HPDE6-E6E7 (cell line): ENCODE results near the gene GLI3.
A peak's percentile ranks its signal among the peaks of the same experiment; 100 is the strongest.
"Not testable (repeated sequence)": the region's sequence is repeated elsewhere in the genome, so short reads cannot be mapped to it uniquely, and the experiment has no call there.

Experiments
- DNase-seq: peaks from one replicate; pipeline ENCODE4 v3.0.0; 2011; ENCODE audit warnings: missing footprints; ENCODE audit errors: extremely low spot score

Gene GLI3

DNA sequence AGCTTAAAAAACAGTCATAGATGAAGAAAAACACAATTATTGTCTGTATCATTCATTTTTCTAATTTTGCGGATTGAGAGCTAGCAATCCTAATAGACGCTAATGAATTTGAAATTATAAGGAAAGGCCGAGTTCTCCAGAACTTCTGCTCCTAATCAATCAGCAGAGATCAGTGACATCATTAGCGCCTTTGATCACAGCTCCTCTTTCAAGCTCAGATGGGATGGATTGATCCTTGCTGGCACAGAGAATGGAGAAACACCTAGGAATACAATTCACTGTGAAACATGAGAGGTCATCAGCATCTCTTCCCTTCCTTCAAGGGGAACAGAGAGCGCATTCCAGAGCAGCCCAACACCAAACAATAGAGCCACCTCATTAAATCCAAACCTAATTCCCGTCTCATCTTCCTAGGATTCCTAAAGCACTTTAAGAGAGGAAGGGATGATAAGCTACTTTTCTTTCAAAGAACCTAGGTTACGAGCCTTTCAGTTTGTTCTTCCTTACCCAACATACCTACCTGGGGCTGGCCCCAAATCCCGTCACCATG lies 24.4 kb downstream of the GLI3 start:
- DNase-seq, result no peak

GRCh38 chr7:42211938-42212337 lies 25.1 kb downstream of the GLI3 start:
- DNase-seq, result no peak

GRCh38 chr7:42210779-42211178 lies 26.2 kb downstream of the GLI3 start:
- DNase-seq, result no peak

DNA sequence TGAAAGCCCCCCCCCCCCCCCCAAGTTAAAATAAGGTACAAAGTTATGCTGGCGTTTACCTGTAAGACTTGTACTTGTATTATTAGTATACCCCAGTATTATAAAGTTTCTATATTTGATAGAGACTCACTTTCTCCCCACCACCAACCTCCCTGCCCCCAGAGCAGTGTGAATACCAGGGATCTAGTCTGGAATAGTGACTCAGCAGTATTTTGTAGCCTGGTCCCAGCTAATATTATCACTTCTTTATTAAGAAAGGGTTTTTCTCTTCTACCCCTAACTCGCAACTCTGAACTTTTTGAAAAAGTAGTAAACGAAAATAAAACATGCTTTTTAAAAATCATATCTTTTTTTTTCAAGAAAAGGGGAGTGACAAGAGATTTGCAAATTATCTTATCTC lies 26.7 kb downstream of the GLI3 start:
- DNase-seq, result no peak

- not testable (repeated sequence) for DNase-seq
These were observed 27.9 kb downstream of the GLI3 start for GRCh38 chr7:42209085-42209484.

DNA sequence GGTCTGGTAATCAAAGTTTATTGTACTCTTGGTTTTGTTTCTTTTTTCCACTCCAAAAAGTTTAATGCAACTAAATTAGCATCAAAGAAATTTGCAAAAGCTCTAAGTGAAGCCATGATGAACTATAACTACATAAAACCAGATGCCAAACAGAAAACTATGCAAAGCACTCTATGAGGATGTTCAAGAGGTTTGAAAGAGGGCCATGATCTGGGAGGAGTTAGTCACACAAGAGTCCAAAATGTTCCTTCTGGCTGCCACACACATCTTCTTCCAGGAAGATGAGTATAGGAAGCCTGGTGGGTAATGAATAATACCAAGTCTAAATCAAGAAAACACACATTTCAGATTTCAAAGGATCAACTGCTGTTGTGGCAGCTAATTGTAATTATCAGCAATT lies 28.4 kb downstream of the GLI3 start:
- no peak for DNase-seq

- no peak for DNase-seq
These were observed 29.6 kb downstream of the GLI3 start for GRCh38 chr7:42207420-42207819.

GRCh38 chr7:42203336-42203735 lies 33.7 kb downstream of the GLI3 start:
- no peak for DNase-seq

- DNase-seq, result no peak
These were observed 34.4 kb downstream of the GLI3 start for GRCh38 chr7:42202601-42203000.

DNA sequence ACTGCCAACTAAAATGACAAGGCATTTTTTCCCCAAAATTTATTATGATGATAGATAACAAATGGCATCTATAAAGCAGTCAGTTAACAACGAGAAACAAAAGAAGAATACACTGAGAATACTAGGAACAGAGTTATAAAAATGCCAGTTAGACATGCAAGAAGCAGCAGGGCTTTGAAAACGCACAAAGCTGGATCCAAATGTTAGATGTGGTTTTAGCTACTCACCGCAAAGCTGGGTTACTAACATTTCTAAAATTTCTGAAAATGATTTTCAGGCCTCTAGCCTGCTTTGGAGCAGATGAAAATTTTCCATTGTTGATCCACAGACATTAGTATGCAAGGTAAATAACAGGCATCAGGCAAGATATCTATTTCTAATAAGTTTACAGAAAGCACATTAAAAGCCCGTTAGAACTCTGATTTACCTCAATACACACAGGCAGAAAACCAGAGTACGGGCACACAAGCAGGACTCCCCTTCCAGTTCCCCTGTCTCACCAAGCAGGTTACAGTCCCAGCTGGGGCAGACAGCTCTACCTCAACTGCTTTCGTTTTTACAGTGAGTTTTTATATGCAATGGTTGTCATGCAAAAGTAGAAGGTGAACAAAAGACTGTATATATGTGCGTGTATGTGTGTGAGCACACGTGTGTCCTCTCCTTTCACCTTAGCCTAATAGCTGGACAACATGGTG lies 37.9 kb downstream of the GLI3 start:
- DNase-seq, result no peak

- peak; percentile 86 for DNase-seq
These were observed 38.7 kb downstream of the GLI3 start for GRCh38 chr7:42198296-42198695.

GRCh38 chr7:42197451-42197850 lies 39.6 kb downstream of the GLI3 start:
- no peak for DNase-seq

DNA sequence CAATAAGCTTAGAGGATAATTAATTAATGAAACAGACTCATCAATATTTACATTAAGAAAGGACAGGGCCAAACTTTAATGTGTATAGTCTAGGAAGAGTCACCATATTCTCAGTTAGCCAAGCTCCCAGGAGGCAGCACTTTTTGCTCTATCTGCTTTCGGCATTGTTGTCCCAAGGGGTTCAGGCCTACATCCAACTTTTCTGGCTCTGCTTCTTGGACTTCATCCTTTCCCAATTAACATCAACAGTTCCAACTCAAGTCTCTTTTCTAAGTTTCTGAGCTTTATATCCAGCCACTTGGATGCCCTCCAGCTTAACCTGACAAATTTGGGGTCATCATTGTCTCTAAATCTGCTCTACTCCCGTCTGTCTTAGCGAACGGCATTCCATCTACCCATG lies 42.8 kb downstream of the GLI3 start:
- DNase-seq, result no peak

DNA sequence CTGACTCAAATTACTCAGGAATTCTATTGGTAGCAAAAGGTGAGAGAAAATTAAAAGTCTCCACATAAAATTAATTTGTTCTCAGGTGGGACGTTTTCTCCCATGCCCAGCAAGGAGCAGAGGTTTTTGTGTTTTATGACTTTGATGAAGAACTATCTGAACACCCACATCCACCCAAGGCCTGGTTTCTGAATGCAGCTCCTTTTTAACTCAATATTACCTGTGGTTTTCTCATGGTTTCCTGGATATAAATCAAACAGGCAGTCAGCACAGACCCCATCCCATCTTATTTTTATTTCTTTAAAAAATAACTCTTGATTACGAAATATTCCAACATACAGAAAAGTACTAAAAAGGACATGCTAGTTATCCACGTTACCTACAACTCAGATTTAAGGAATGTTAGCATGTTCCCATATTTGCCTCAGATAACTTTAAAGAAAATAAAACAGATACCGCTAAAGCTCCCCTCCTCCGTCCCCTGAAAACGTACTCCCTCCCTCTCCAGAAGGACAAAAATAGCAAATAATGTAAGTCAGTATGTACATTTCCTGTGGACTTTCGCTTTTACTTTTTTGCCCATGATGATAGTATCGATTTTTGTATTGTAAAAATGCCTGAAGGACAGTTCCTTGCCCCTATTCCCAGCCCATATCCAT lies 43.4 kb downstream of the GLI3 start:
- DNase-seq, result no peak

- DNase-seq, result no peak
These were observed 44.1 kb downstream of the GLI3 start for GRCh38 chr7:42192851-42193461.

DNA sequence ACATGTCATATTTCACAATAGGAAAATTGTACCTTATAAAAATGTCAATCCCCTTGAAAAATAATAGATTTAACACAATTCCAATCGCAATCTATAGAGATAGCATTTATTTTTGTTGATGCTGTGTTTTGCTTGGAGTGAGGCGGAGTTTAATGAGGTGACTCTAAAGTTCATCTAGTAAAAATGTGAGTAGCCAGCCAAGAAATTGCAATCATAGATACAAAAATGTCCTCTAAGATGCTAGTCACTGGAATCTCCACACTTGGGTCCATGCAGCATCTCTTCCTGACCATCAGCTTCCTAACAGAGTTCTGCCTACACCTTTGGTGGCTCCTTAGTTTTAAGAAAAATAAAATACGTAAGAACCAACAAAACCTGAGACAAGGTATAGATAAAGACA lies 44.9 kb downstream of the GLI3 start:
- DNase-seq, result no peak

DNA sequence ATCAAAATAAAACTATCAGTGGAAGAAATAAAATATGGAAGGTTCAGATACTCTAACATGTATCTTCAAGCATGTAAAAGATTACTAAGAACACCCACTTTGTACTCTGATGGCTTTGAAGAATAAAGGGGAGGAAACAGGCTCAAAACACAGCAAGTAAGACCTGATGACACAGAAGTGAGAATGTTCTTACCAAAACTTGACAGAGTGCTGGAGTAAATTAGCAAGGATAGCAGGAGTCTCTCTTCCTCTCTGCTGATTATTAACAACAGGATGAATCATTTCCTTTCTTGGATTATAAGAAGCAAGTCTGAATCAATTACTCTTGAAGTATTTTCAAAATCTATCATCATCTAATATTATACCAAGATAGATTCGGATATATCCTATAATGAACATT lies 47.5 kb downstream of the GLI3 start:
- DNase-seq, result no peak

DNA sequence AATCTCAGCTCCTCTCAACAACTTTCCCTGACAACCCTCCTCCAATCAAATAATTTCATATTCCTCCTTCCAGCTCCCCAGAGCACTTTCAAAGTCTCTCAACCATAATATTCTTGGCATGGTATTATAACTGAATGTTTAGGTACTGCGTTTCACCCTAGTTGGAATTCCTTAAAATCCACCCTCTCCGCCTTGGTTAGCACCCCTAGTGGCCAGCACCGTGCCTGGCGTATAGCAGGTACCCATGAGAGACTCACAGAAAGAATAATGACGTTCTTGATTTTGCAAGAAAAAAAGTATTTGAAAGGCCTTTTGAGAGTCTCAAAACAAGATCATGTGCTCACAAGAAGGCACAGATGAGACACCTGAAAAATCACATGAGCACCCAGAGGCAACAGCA lies 50.9 kb downstream of the GLI3 start:
- DNase-seq, result no peak

- no peak for DNase-seq
These were observed 51.3 kb downstream of the GLI3 start for GRCh38 chr7:42185726-42186125.

- no peak for DNase-seq
These were observed 53.5 kb downstream of the GLI3 start for GRCh38 chr7:42183547-42183946.

GRCh38 chr7:42181566-42181965 lies 55.4 kb downstream of the GLI3 start:
- no peak for DNase-seq

DNA sequence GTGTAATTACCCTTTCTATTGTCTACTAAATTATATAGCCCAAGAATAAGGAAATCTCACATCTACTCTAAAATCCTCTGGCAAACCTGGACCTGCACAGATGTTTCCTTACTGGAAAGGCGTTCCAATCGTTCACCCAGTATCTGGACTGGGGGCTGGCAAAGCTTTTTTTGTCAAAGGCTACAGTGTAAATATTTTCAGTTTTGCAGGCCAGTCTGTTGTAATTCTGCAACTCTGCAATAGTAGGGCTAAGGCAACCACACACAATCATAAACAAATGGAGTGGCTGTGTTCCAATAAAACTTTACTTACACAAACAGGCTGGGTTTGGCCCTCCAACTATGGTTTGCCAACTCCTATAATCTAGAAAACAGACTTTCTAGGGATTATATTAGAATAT lies 56.2 kb downstream of the GLI3 start:
- no peak for DNase-seq

GRCh38 chr7:42176724-42177101 lies 60.3 kb downstream of the GLI3 start:
- DNase-seq, result no peak
